Measurements from ENCODE around the gene NASP. TPM values are rescaled to one million over a fixed set of nuclear protein-coding genes. Genes with fewer than 3 reads are reported as not detected.

Gene NASP
- total RNA-seq, 1 experiment from 2014 or later: 129 TPM

DNA sequence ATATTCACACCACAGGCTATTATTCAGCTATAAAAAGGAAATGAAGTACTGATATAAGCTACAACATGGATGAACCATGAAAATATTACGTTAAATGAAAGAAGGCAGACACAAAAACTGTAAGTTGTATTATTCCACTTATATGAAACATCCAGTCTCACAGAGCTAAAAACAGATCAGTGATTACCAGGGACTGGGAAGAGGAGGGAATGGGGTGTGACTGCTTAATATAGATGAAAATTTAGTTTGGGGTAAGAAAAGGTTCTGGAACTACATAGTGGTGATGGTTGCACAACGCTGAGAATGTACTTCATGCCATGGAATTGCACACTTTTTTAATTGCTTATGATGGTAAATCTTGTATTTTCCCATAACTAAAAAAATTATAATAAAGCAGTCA lies 83.0 kb downstream of the NASP start:
- no peak for DNase-seq (ENCODE audit: low read depth)

DNA sequence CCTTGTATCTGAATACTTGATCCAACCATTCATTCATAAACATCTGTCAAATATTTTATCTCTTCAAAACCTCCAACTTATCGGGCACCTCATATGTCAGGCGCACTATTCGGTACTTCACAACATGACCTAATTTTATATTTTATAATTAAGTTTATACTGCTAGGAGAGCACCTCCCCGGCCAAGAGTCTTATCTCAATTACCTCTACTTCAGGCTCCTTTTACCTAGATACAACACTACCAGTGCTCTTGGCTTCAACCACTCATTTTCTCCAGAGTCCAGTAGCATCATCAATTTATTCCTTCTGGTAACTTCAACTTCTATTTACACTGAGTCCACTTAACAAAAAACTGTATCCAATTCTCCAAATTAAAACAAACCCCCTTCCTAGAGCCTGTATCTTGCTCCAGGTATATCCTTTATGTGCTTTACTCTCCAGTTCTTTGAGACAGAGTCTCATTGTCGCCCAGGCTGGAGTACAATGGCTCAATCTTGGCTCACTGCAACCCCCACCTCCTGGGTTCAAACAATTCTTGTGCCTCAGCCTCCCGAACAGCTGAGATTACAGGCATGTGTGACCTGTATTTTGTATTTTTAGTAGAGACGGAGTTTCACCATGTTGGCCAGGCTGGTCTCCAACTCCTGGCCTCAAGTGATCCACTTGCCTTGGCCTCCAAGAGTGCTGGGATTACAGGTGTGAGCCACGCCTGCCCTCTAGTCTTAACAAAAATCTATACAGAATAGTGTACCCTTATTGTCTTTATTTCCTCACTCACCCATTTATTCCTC lies 83.7 kb downstream of the NASP start:
- DNase-seq (ENCODE audit: low read depth): no peak

Small RNAs within 50 kb of the gene (small RNA-seq; reads per million reads assigned to genes)
- gene AL355480.1 (not detected), gene AL355480.2 (not detected), gene AL355480.3 (not detected), gene AL355480.4 (not detected)

Other genes with a start within 250 kb of the NASP start
- 29.1 and 37.6 TPM in 2 replicates for gene TOE1, start 243.9 kb upstream of the NASP start, total RNA-seq (2014; rRNA removed; shearing (Covaris generic))
- 30.8 and 33.4 TPM in 2 replicates for gene MUTYH, start 243.6 kb upstream of the NASP start, total RNA-seq (2014; rRNA removed; shearing (Covaris generic))
- 0.71 and 0.73 TPM in 2 replicates for gene TESK2, start 92.9 kb upstream of the NASP start, total RNA-seq (2014; rRNA removed; shearing (Covaris generic))
- 1.4 and 2.3 TPM in 2 replicates for gene CCDC163, start 84.0 kb upstream of the NASP start, total RNA-seq (2014; rRNA removed; shearing (Covaris generic))
- gene MMACHC, start 83.7 kb upstream of the NASP start, total RNA-seq (2014; rRNA removed; shearing (Covaris generic)): 8.5 and 20.0 TPM in 2 replicates
- gene PRDX1, start 62.2 kb upstream of the NASP start, total RNA-seq (2014; rRNA removed; shearing (Covaris generic)): 997 and 1,092 TPM in 2 replicates
- 99.5 and 106 TPM in 2 replicates for gene AKR1A1, start 33.2 kb upstream of the NASP start, total RNA-seq (2014; rRNA removed; shearing (Covaris generic))
- 0.56 and 0.94 TPM in 2 replicates for gene CCDC17, start 40.0 kb downstream of the NASP start, total RNA-seq (2014; rRNA removed; shearing (Covaris generic))
- gene GPBP1L1, start 102.5 kb downstream of the NASP start, total RNA-seq (2014; rRNA removed; shearing (Covaris generic)): 92.7 and 99.6 TPM in 2 replicates
- gene TMEM69, start 104.1 kb downstream of the NASP start, total RNA-seq (2014; rRNA removed; shearing (Covaris generic)): 47.5 and 66.8 TPM in 2 replicates
- gene IPP, start 166.6 kb downstream of the NASP start, total RNA-seq (2014; rRNA removed; shearing (Covaris generic)): 4.8 and 6.3 TPM in 2 replicates
- gene MAST2, start 219.6 kb downstream of the NASP start, total RNA-seq (2014; rRNA removed; shearing (Covaris generic)): 19.3 and 21.3 TPM in 2 replicates

Measured in HT1080 (cell line).